Embryonic facial prominence (tissue), 1 donor: ENCODE data around the gene RDH8.

Source experiments
- DNase-seq: peaks from one replicate; pipeline ENCODE4 v3.0.0-alpha.2; 2016; ENCODE audit errors: extremely low spot score

The RDH8 gene

GRCh38 chr19:10037367-10037766 lies 24.1 kb downstream of the RDH8 start:
- DNase-seq: no peak

- DNase-seq: no peak
Observed at GRCh38 chr19:10037809-10038208, 24.5 kb downstream of the RDH8 start.

GRCh38 chr19:10043286-10043927 lies 30.1 kb downstream of the RDH8 start:
- no peak for DNase-seq

- no peak for DNase-seq
Observed at GRCh38 chr19:10044390-10044789, 31.1 kb downstream of the RDH8 start.

GRCh38 chr19:10045371-10045770 lies 32.1 kb downstream of the RDH8 start:
- DNase-seq: no peak

- DNase-seq: no peak
Observed at GRCh38 chr19:10049626-10050025, 36.3 kb downstream of the RDH8 start.

- DNase-seq: no peak
Observed at GRCh38 chr19:10052602-10053360, 39.5 kb downstream of the RDH8 start.

GRCh38 chr19:10061717-10062310 lies 48.5 kb downstream of the RDH8 start:
- DNase-seq: no peak

GRCh38 chr19:10068205-10068604 lies 54.9 kb downstream of the RDH8 start:
- DNase-seq: no peak

- no peak for DNase-seq
Observed at GRCh38 chr19:10069046-10069445, 55.8 kb downstream of the RDH8 start.

- no peak for DNase-seq
Observed at GRCh38 chr19:10070730-10071446, 57.6 kb downstream of the RDH8 start.
